Peyer's patch (tissue), 4 donors: ENCODE results near the gene PLXNA4.

Experiments used
- POLR2A ChIP-seq, 2 donors: fragments of 450-650 bp; IDR thresholded peaks; one replicate each; pipeline ENCODE4 v1.5.1; 2017; ENCODE audit warnings: antibody characterized with exemption in 2 of 2, mild to moderate bottlenecking in 2 of 2, moderate library complexity in 2 of 2
- TF ChIP-seq, protein P1 (sequence below), 6 experiments: fragments of 450-650 bp in 4 of 6; fragments of 200-600 bp in 2 of 6; sonication (generic) in 1 of 6; IDR thresholded peaks; one replicate each; pipeline ENCODE4 v1.5.1; 2017 to 2019; ENCODE audit warnings: antibody characterized with exemption in 6 of 6, mild to moderate bottlenecking in 3 of 6, moderate library complexity in 1 of 6

DNA sequence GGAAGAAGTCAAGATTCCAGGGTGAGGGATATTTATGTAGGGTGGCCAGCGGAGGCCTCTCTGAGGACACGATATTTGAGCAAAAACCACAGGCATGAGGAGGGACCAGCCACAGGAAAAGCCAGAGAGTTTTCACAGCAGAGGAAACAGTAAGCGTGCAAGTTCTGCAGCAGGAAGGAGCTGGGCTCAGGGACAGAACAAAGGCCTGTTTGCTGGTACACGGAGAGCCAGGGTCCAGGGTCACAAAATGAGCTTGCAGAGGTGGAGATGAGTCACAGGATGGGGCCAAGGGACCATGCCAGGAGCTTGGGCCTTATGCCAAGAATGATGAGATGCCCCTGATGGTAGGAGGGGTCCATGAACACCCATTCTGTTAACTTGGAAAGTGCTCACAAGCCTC is 283.5 kb downstream of the PLXNA4 start:
- TF ChIP-seq, protein P1, sequence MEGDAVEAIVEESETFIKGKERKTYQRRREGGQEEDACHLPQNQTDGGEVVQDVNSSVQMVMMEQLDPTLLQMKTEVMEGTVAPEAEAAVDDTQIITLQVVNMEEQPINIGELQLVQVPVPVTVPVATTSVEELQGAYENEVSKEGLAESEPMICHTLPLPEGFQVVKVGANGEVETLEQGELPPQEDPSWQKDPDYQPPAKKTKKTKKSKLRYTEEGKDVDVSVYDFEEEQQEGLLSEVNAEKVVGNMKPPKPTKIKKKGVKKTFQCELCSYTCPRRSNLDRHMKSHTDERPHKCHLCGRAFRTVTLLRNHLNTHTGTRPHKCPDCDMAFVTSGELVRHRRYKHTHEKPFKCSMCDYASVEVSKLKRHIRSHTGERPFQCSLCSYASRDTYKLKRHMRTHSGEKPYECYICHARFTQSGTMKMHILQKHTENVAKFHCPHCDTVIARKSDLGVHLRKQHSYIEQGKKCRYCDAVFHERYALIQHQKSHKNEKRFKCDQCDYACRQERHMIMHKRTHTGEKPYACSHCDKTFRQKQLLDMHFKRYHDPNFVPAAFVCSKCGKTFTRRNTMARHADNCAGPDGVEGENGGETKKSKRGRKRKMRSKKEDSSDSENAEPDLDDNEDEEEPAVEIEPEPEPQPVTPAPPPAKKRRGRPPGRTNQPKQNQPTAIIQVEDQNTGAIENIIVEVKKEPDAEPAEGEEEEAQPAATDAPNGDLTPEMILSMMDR (IDR thresholded peaks at IDR 0.05): no peak
- no peak for TF ChIP-seq POLR2A (IDR thresholded peaks at IDR 0.05)
